ENCODE measurements around the gene TERT. TPM values are rescaled to one million over a fixed set of nuclear protein-coding genes. Genes with fewer than 3 reads are reported as not detected.

The TERT gene
- total and polyA plus RNA-seq, 8 donors: 0.19 to 4.0 (median 0.38) TPM; not detected in 4

GRCh38 chr5:1204693-1205242 is 90.1 kb downstream of the TERT start:
- Histone ChIP-seq H3K4me1 (peaks cover 5 to 26% (median 23%) of the 10 kb centered on the region in 4 donors), H3K36me3 (no peaks in the 10 kb centered on the region), H3K4me3 (no peak overlapping the region), H3K27me3 (peaks cover 0 to 91% (median 0%) of the 10 kb centered on the region in 3 donors), H3K27ac (no peak overlapping the region), H3K9me3 (no peaks in the 10 kb centered on the region)
- intact Hi-C loops (cut with DNase I; ENCODE audit: low total_unique reads): no loop called here
- TF ChIP-seq POLR2A (IDR thresholded peaks at IDR 0.05) (no peak), CTCF (IDR thresholded peaks at IDR 0.05) (peak in 2 of 7 experiments; percentile 9 to 32), POLR2AphosphoS5 (IDR thresholded peaks at IDR 0.05) (no peak), EP300 (IDR thresholded peaks at IDR 0.05) (no peak)
- WGBS, 5 donors: 30 to 38% (median 35%) methylated on average over 18 of the region's 18 CpGs
- DNase-seq: peak in 1 of 2 donors; percentile 86

- intact Hi-C loops (cut with DNase I; ENCODE audit: low total_unique reads): no loop called here
- DNase-seq: no peak
- 78 to 86% (median 81%) methylated on average over 13 to 25 of the region's 25 CpGs for WGBS, 5 donors
- no peaks in the 10 kb centered on the region for H3K9me3 ChIP-seq
- no peak overlapping the region for H3K4me3 ChIP-seq
- peak in 1 of 7 experiments; percentile 0 for TF ChIP-seq CTCF (IDR thresholded peaks at IDR 0.05)
- TF ChIP-seq POLR2AphosphoS5 (IDR thresholded peaks at IDR 0.05): no peak
- no peaks in the 10 kb centered on the region for H3K36me3 ChIP-seq
- H3K27me3 ChIP-seq: peaks cover 0 to 97% (median 0%) of the 10 kb centered on the region in 3 donors
- H3K4me1 ChIP-seq: peaks cover 5 to 27% (median 24%) of the 10 kb centered on the region in 4 donors
- no peak overlapping the region for H3K27ac ChIP-seq
These were observed 90.7 kb downstream of the TERT start for GRCh38 chr5:1203968-1204692.

- H3K36me3 ChIP-seq: no peaks in the 10 kb centered on the region
- H3K27ac ChIP-seq: no peak overlapping the region
- DNase-seq: no peak
- intact Hi-C loops (cut with DNase I; ENCODE audit: low total_unique reads): no loop called here
- H3K4me3 ChIP-seq: no peak overlapping the region
- H3K27me3 ChIP-seq: peaks cover 0 to 97% (median 0%) of the 10 kb centered on the region in 3 donors
- no peak for TF ChIP-seq EP300 (IDR thresholded peaks at IDR 0.05)
- no peak for TF ChIP-seq POLR2AphosphoS5 (IDR thresholded peaks at IDR 0.05)
- TF ChIP-seq CTCF (IDR thresholded peaks at IDR 0.05): no peak
- no peak for TF ChIP-seq POLR2A (IDR thresholded peaks at IDR 0.05)
- peaks cover 5 to 27% (median 24%) of the 10 kb centered on the region in 4 donors for H3K4me1 ChIP-seq
- WGBS, 5 donors: 77 to 89% (median 85%) methylated on average over 6 to 24 of the region's 24 CpGs
- no peaks in the 10 kb centered on the region for H3K9me3 ChIP-seq
These were observed 91.4 kb downstream of the TERT start for GRCh38 chr5:1203311-1203967.

Small RNA genes lying within 50 kb of the gene (small RNA-seq; reads per million reads assigned to genes)
- 0 reads per million in 4 donors for gene MIR4457

Other genes starting within 250 kb of the TERT start
- 100 to 1,000 TPM in 3 of 5 donors, 10 to 100 TPM in 2; 23.9 to 346 (median 126) TPM for gene SLC12A7, start 183.0 kb downstream of the TERT start, total RNA-seq
- gene SLC12A7, start 183.0 kb downstream of the TERT start, polyA plus RNA-seq: 10 to 100 TPM in 2 of 3 donors, 1 to 10 TPM in 1; 4.7 to 12.4 (median 10.3) TPM
- 1 to 10 TPM in 1 of 5 donors, under 1 TPM in 2, not detected in 2; 0.43 to 5.5 (median 0.89) TPM for gene SLC6A19, start 93.5 kb downstream of the TERT start, total RNA-seq
- under 1 TPM in 2 of 3 donors, not detected in 1; 0.13 to 0.19 TPM for gene SLC6A19, start 93.5 kb downstream of the TERT start, polyA plus RNA-seq
- not detected for gene SLC6A18, start 69.7 kb downstream of the TERT start, total RNA-seq
- not detected for gene SLC6A18, start 69.7 kb downstream of the TERT start, polyA plus RNA-seq
- 100 to 1,000 TPM in 4 of 5 donors, 10 to 100 TPM in 1; 90.6 to 202 (median 183) TPM for gene CLPTM1L, start 50.0 kb upstream of the TERT start, total RNA-seq
- 10 to 100 TPM; 60.8 to 72.3 (median 61.9) TPM for gene CLPTM1L, start 50.0 kb upstream of the TERT start, polyA plus RNA-seq
- not detected for gene SLC6A3, start 150.4 kb upstream of the TERT start, total RNA-seq
- gene SLC6A3, start 150.4 kb upstream of the TERT start, polyA plus RNA-seq: under 1 TPM in 1 of 3 donors, not detected in 2; 0.05 TPM
- 100 to 1,000 TPM in 1 of 5 donors, 10 to 100 TPM in 4; 13.4 to 229 (median 17.4) TPM for gene LPCAT1, start 228.9 kb upstream of the TERT start, total RNA-seq
- 10 to 100 TPM in 2 of 3 donors, 1 to 10 TPM in 1; 5.2 to 11.8 (median 11.6) TPM for gene LPCAT1, start 228.9 kb upstream of the TERT start, polyA plus RNA-seq

Data from stomach (tissue), 9 donors.